Globus pallidus (tissue), 1 donor: ENCODE data around the gene ZBTB38.
A peak's percentile ranks its signal among the peaks of the same experiment; 100 is the strongest.

Experiments
- DNase-seq: peaks from one replicate; pipeline ENCODE4 v3.0.0-alpha.2; 2015; ENCODE audit warnings: low spot score

ZBTB38 gene

DNA sequence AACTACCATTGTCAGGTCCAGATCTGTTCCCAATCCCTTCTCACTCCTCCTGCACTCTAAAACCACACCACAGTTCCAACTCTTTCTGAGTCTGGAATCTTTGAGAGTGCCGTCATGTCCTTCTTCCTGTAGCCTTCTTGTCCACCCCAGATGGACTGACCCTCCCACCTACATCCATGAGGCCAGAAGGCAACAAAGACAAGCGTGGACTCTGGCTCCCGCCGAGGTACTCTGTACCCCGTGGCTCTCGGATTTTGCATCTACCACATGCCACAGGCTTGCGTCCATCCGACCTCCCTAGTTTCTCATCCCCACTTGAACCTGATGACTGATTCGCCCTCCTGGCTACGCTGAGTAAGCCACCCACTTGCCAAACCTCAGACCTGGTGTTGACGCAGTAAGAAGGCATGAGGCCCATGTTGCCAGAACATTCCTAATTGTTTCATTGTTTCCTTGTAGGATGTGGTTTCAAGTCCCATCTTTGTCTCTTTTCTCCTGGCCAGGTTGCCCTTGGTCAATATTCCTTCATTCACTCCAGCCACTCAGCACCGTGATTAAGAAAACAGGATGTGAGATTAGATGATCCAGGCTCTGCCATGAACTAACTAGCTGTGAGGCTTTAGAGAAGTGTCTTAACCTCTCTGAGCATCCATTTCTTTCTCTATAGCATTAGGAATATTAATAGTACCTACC lies 1.1 kb upstream of the ZBTB38 start:
- DNase-seq, result no peak

GRCh38 chr3:141368925-141369794 lies 856 bp downstream of the ZBTB38 start:
- no peak for DNase-seq

- peak; percentile 91 for DNase-seq
Measured at GRCh38 chr3:141370065-141370533, 1.8 kb downstream of the ZBTB38 start.

GRCh38 chr3:141371882-141372281 lies 3.6 kb downstream of the ZBTB38 start:
- no peak for DNase-seq

- DNase-seq, result no peak
Measured at GRCh38 chr3:141372656-141373055, 4.4 kb downstream of the ZBTB38 start.

DNA sequence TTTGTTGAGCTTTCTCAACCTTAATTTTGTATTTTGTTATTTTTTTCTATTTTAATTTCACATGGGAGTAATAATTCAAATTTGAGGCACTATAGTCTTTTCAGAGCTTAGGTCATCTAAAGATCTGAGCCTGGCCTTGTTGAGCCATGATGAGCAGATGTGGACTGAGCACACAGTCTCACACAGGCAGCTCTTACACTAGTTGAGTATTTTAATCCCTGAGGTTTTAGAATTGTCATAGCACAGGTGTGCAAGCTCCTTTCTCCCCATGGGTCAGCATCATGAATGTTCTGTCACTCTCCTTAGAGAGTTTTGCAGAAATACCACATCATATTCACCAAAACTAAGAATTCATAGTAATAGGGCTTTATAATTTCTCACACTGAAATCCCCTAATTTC lies 4.9 kb downstream of the ZBTB38 start:
- DNase-seq, result no peak

GRCh38 chr3:141373768-141374526 lies 5.6 kb downstream of the ZBTB38 start:
- DNase-seq, result no peak

- no peak for DNase-seq
Measured at GRCh38 chr3:141375381-141376301, 7.3 kb downstream of the ZBTB38 start.

DNA sequence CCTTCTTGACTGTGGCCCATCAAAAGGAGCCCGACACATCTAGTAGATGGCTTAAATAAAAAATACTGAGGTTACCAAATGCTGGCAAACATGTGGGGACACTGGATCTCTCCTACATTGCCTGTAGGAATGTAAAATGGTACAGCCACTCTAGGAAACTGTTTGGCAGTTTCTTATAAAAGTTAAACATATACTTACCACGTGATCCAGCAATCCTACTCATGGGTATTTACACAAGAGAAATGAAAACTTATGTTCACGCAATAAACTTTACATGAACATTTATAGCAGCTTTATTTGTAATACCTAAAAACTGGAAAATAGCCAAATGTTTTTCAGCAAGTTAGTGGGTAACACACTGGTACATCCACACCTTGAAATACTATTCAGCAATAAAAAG lies 9.1 kb downstream of the ZBTB38 start:
- no peak for DNase-seq

DNA sequence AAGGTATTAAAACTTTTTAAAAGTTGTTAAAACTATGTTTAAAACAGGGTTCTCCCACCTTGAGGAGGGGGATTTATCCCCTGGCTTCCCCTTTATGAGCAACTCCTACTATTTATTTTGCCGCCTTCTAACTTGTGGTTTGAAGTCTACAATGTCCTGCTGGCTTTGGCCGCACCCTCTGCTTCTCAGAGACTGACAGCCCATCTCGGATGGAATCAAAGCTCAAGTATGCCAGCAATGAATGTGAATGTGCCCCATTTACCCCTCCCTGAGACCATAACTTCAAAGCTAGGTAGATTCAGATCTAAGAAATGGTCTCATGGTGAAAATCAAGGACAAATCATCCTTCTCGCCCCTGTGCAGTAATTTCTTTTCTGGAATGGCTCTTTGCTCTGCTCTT lies 10.3 kb downstream of the ZBTB38 start:
- no peak for DNase-seq

GRCh38 chr3:141379250-141379966 lies 11.1 kb downstream of the ZBTB38 start:
- DNase-seq, result no peak

GRCh38 chr3:141380279-141380678 lies 12.0 kb downstream of the ZBTB38 start:
- DNase-seq, result no peak

- no peak for DNase-seq
Measured at GRCh38 chr3:141380987-141381386, 12.7 kb downstream of the ZBTB38 start.

DNA sequence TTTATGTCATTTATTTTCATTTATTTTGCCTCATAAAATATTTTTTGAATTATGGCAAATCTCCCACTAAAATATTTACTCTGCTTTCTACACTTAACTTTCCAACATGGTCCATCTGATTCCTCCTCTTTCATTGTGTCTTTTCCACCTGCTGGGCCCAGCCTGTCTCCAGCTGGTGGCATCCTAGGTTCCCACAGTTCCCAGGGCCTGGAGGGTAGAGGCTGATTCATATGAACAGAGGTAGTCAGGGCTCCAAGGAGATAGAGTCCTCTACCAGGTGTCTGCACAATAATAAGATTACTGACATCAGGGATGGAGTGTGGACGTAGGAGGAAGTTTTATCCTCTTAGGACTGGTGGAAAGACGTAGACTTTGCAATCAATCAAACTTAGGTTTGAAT lies 14.3 kb downstream of the ZBTB38 start:
- no peak for DNase-seq

DNA sequence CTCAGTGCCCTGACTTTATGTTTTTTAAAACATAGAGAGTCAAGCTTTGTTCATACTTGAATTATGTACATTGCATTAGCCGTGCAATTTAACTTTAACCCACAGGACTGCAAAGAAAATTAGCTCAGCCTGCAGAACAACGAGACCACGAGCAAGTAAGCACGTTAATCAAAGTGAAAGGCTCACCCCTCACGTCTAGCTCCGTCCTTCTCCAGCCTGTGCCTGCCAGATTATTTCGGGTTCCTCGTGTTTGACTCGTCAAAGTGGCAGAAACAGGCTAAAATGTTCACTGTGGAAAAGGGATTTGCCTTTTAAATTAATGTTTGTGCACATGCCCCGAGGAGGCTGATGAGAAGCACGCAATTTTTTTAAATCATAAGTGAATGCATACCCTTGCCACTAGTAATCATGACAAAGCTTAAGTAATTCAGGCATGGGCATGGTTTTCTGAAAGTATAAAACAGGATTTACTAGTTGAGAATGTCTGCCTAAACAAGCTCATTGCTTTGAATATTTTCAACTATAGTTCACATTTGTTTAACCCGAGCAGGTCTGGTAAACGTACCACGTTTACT lies 15.3 kb downstream of the ZBTB38 start:
- DNase-seq, result no peak

DNA sequence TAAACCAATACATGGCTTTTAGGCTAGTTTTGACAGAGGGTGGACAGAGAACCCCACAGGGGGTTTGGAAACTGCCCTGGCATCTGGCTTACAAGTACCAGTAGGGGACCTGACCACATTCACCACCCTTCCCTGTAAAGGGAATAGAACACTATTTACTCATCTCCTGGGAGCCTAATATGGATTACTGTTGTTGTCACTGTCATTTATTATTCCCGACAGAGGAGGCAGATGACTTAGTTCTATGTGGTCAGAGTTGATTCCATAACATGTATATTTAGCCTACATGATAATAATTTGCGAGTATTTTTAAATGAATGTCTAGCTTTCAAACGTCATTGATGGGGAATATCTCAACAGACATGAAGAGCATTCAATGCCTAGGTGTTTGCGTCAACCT lies 15.9 kb downstream of the ZBTB38 start:
- DNase-seq, result no peak

DNA sequence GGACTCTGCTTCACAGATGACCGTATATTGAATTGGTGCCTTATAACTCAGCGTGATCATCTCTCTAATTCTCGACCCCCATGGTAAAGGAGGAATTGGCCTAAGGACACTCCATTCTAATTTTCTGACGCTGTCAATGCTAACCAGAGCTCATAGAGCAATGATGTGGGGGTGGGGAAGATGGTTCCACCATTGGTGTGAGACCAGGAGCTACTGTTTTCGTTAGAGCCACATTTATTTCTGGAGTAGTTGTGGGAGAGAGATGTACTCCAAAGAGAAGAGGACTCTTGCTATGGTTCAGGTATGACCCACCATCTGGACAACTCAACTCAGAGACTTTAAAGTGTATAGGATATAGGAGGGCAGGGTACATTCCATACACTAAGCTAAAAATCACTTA lies 16.3 kb downstream of the ZBTB38 start:
- DNase-seq, result no peak

- no peak for DNase-seq
Measured at GRCh38 chr3:141385406-141386125, 17.3 kb downstream of the ZBTB38 start.

- DNase-seq, result peak; percentile 64
Measured at GRCh38 chr3:141386126-141386488, 17.8 kb downstream of the ZBTB38 start.

DNA sequence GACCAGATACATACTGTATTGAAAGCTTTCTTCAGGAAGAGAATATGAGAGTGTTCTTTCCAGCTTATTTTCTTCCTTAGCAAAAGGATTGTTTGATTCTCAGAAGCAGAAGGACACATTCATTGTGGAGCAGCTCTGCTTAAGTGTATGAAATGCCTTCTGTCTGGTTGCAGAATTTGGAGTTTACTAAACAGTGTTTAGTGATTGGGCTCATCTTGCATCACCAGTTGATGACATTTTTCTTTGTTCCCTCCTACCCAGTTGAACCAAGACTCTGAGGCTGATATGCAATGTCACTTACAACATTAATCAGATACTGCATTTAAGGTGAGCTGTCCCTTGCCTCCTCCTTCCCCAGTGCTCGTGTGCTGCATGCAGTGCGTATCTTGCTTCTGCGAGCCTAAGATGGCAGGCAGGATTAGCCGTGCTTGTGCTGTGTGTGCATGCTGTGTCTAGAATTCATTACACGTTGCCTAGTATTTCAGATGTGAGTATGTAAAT lies 18.4 kb downstream of the ZBTB38 start:
- DNase-seq, result peak; percentile 81
